ENCODE measurements around the gene ABCA3. TPM values are rescaled to one million over a fixed set of nuclear protein-coding genes. Genes with fewer than 3 reads are reported as not detected.

Gene ABCA3
- total RNA-seq, 4 donors from 2014 or later = 14.9 to 22.2 (median 15.8) TPM

GRCh38 chr16:2364638-2365210 lies 24.2 kb upstream of the ABCA3 start:
- Histone ChIP-seq H3K27me3 (no peaks in the 10 kb centered on the region), H3K27ac (no peak overlapping the region), H3K4me1 (no peaks in the 10 kb centered on the region), H3K9me3 (no peaks in the 10 kb centered on the region), H3K4me3 (no peak overlapping the region), H3K36me3 (no peaks in the 10 kb centered on the region)
- TF ChIP-seq CTCF (IDR thresholded peaks at IDR 0.05) (no peak), POLR2A (IDR thresholded peaks at IDR 0.05) (no peak), EP300 (IDR thresholded peaks at IDR 0.05) (no peak)
- WGBS, 2 donors = 36 to 43% methylated on average over 3 of the region's 3 CpGs
- no peak for DNase-seq (ENCODE audit: low spot score in 2 of 2)

GRCh38 chr16:2362218-2362617 lies 21.7 kb upstream of the ABCA3 start:
- Histone ChIP-seq H3K27me3 (no peaks in the 10 kb centered on the region), H3K36me3 (no peaks in the 10 kb centered on the region), H3K4me1 (no peaks in the 10 kb centered on the region), H3K9me3 (no peaks in the 10 kb centered on the region), H3K4me3 (no peak overlapping the region), H3K27ac (no peak overlapping the region)
- TF ChIP-seq CTCF (IDR thresholded peaks at IDR 0.05) (no peak), EP300 (IDR thresholded peaks at IDR 0.05) (no peak), POLR2A (IDR thresholded peaks at IDR 0.05) (no peak)
- no peak for DNase-seq (ENCODE audit: low spot score in 2 of 2)
- 60 to 67% methylated on average over 3 of the region's 3 CpGs for WGBS, 2 donors

GRCh38 chr16:2361129-2361528 lies 20.6 kb upstream of the ABCA3 start:
- no peak for DNase-seq (ENCODE audit: low spot score in 2 of 2)
- Histone ChIP-seq H3K4me3 (no peak overlapping the region), H3K9me3 (no peaks in the 10 kb centered on the region), H3K27ac (no peak overlapping the region), H3K27me3 (no peaks in the 10 kb centered on the region), H3K36me3 (no peaks in the 10 kb centered on the region), H3K4me1 (no peaks in the 10 kb centered on the region)
- TF ChIP-seq POLR2A (IDR thresholded peaks at IDR 0.05) (no peak), EP300 (IDR thresholded peaks at IDR 0.05) (no peak), CTCF (IDR thresholded peaks at IDR 0.05) (no peak)
- 60 to 65% methylated on average over 4 of the region's 4 CpGs for WGBS, 2 donors

- Histone ChIP-seq H3K36me3 (no peaks in the 10 kb centered on the region), H3K27me3 (no peaks in the 10 kb centered on the region), H3K9me3 (no peaks in the 10 kb centered on the region), H3K4me3 (no peak overlapping the region), H3K4me1 (no peaks in the 10 kb centered on the region), H3K27ac (no peak overlapping the region)
- 82 to 91% methylated on average over 4 of the region's 4 CpGs for WGBS, 2 donors
- TF ChIP-seq POLR2A (IDR thresholded peaks at IDR 0.05) = no peak
- TF ChIP-seq CTCF (IDR thresholded peaks at IDR 0.05) = no peak
- no peak for TF ChIP-seq EP300 (IDR thresholded peaks at IDR 0.05)
- DNase-seq (ENCODE audit: low spot score in 2 of 2) = no peak
These were observed 19.4 kb upstream of the ABCA3 start for GRCh38 chr16:2359919-2360318.

GRCh38 chr16:2358811-2359210 lies 18.3 kb upstream of the ABCA3 start:
- DNase-seq (ENCODE audit: low spot score in 2 of 2) = no peak
- Histone ChIP-seq H3K4me1 (no peaks in the 10 kb centered on the region), H3K27ac (no peak overlapping the region), H3K9me3 (no peaks in the 10 kb centered on the region), H3K4me3 (no peak overlapping the region), H3K27me3 (no peaks in the 10 kb centered on the region), H3K36me3 (no peaks in the 10 kb centered on the region)
- no peak for TF ChIP-seq POLR2A (IDR thresholded peaks at IDR 0.05)
- no peak for TF ChIP-seq CTCF (IDR thresholded peaks at IDR 0.05)
- TF ChIP-seq EP300 (IDR thresholded peaks at IDR 0.05) = no peak
- WGBS, 2 donors = 88 to 93% methylated on average over 3 of the region's 3 CpGs

Measured in tibial nerve (tissue), 4 donors.